Nucleus accumbens (tissue), 56 donors: ENCODE measurements around the gene HS3ST5.

Experiments used
- DNase-seq, 56 donors: peaks; one replicate each; lab custom pipeline; 2025; lab: John Stamatoyannopoulos, UW

HS3ST5 gene

DNA sequence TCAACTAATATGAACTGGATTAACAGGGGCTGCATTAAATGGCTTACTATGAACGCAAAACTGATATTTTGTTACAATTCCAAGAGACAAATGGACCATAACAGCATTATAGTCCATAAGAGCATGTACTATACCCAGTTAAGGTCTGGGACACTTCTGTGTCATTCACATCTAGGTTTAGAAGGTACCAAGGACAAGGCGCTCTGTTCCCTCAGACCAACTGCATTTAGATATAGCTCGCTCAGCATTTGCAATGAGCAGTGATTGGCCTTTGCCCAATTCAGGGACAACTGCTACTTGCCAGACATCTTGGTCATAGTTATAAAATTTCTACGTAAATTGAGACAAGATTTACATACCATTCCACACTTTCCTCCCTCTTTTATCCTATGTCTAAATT is 132.4 kb downstream of the HS3ST5 start:
- DNase-seq, result no peak

DNA sequence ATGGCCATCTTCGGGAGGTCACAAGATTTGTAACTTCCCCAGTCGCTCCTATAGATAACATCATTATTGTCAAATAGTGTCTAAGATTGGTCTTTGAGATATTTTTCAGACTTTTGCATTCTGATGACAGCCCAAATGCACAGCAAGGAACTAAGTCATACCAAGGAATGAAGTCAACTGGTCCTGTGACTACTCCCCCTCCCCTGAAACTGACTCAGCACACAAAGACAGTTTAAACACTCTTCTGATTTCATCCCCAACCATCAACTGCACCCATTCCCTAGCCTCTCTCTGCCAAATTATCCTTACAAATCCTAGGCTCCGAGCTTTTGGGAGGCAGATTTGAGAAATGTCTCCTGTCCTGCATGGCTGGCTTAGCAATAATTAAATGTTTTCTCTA is 139.4 kb downstream of the HS3ST5 start:
- peak in 1 of 56 donors; percentile 6 for DNase-seq

DNA sequence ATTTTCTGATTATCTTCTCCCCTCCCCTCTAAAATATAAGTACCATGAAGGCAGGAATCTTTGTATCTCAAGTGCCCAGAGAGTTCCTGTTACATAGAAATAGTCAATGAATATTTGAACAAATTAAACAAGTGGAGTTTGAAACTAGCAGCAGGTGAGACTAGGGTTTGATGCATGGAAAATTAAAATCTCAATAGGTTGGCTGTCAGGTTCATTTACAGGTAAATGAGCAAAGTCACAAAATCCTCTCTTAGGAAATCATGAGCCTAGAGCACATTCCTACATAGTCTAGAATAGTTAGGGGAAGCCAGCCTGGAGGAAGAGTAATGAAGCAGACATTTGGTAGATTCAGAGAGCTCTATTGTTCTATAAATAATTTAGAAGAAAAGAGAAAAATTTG is 140.4 kb downstream of the HS3ST5 start:
- no peak for DNase-seq

DNA sequence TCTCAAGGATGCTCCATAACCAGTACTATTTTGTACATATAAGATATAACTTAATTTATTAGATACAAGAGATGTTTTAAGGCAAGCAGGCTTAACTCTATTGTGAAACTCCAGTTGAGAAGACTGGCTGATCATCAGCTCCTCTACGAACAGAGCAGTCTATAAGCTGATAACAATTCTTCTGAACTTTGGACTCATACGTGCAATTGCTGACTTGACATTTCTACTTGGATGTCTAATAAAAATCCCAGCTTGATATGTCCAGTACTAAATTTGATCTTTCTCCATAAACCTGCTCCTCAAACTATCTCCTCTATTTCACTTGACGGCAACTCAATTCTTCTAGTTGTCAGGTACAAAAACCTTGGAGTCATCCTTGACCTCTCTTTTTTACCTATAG is 141.9 kb downstream of the HS3ST5 start:
- no peak for DNase-seq

DNA sequence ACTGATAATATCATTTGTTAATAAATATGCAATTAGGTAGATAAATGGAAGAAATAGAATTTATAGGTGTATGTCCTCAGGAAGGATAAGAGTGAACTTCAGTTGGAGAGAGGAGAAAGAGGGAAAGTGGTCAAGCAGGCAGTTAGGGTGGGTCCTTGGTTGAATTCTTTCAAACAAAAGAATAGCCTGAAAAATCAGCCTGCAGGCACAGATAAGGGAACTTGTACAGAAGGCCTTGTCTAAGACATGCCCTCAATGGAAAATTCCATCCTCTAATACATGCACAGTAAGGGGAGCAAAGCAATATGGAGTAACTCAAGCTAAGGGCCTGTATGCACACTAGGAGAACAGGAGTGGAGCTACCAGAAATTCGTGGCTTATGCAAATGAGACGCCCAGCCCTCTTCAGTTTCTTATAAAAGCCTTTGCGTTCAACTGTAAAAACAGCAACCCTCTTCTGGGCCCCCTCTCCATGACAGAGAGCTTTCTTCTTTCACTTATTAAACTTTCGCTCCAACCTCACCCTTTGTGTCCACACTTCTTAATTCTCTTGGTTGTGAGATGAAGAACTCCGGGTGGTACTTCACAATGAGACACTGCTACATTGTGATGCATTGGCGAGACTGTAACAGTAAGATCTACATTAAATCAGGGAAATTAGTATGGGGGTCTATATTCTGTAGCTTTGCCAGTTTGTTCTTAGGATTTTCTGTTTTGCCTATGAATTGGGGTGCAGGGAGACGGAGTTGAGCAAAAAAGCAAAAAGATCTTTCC is 147.0 kb downstream of the HS3ST5 start:
- DNase-seq, result no peak

DNA sequence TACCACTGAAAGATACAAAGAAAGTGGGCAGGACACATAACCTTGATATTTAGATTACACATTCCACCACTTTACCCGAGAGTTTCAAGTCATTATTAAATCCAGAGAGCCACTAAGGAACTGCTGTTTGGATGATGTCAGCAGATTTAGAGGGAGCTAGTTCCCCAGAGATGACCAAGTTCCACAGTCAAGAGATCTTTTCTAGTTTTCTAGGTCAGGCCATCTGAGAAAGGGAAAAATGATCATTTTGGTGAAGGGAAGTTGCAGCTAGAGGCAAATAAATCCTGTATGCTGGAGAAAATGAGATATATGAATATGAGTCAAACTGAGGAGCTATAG is 147.8 kb downstream of the HS3ST5 start:
- DNase-seq, result no peak

DNA sequence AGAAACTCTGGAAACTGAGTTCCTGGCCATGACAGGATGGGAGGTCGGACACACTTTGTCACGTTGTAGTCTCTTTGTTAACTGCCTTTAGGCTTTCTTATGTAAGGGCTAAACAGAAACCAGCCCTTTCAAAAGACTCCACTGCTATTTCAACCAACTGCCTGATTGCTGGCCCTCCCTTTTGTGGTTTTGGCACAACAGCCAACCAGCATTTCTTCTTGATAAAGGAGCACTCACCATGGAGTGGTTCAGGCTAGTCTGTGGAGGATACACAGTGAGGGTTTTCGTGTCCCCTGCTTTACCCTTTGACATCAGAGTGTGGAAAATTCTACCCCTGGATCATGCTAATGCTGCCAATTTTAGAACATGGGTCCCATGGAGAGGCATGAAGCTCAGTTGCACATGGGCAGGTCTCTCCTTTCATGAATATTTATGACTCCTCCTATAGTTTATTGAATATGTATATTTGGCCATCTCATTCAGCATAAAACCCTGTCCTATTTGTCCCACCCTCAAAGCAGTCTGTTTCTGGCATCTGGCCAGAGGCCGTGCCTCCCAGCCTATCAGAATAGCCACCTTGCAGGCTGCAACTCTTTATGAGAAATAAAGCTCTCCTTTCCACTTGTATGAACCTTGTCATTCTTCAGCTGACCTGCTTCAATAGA is 148.3 kb downstream of the HS3ST5 start:
- DNase-seq, result peak in 1 of 56 donors; percentile 0

DNA sequence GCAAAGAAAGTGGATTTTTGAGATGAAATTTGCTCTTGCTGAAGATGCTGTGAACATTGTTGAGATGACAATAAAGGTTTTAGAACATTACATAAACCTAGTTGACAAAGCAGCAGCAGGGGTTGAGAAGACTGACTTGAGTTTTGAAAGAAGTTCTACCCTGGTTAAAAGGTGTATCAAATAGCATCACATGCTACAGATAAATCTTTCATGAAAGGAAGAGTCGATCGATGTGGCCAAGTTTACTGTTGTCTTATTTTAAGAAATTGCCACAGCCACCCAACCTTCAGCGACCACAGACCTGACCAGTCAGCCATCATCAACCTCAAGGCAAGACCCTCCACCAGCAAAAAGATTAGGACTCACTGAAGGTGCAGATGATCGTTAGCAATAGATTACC is 155.3 kb downstream of the HS3ST5 start:
- DNase-seq, result no peak

DNA sequence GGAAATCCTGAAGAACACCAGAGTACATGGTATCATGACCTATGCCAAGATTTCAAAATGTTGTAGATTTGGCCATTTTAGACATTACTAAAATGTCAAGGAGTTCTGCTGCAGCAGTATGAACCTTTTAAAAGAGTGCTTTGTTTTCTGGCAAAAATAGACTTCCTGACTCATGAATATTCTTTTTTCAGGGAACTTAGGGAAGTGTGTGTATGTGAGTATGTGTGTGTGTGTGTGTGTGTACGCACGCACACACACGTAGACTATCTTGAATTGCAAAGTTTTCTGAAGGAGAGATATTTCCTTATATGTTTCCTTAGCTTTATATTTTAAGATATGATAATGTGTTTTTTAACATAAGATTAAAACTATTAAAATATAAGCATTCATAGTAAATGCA is 161.2 kb downstream of the HS3ST5 start:
- no peak for DNase-seq

DNA sequence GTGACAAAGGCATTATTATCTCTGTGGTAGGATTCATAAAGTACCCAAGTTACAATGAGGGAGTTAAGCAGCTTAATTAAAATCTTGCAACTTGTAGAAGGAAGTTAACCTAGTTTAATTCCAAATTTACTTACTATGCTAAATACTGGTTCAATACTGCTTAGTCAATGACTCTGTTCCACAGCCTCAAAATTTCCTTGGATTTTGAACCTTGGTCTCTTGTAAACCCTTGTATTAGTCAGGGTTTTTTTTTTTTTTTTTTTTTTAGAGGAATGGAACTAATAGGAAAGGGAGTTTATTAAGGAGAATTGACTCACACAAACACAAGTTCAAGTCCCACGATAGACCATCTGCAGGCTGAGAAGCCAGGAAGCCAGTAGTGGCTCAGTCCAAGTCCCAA is 163.4 kb downstream of the HS3ST5 start:
- no peak for DNase-seq

DNA sequence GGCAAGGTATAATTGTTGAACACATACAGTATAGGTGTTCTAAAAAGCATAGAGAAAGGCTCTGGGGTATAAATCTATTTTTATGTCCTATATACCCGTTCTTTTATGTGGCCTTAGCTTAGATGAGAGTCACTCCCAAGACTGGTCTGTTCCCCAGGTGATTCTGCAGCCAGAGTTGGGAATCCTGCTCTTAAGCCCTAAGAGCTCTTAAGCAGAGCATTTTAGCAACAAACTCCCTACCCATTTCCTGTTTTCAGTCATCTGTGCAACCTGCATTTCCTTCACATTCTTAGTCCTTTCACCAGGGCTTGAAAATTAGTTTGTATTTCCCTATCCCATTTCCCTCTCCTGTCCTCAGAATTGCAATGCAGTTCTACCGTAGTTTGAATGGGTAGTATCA is 166.1 kb downstream of the HS3ST5 start:
- no peak for DNase-seq

DNA sequence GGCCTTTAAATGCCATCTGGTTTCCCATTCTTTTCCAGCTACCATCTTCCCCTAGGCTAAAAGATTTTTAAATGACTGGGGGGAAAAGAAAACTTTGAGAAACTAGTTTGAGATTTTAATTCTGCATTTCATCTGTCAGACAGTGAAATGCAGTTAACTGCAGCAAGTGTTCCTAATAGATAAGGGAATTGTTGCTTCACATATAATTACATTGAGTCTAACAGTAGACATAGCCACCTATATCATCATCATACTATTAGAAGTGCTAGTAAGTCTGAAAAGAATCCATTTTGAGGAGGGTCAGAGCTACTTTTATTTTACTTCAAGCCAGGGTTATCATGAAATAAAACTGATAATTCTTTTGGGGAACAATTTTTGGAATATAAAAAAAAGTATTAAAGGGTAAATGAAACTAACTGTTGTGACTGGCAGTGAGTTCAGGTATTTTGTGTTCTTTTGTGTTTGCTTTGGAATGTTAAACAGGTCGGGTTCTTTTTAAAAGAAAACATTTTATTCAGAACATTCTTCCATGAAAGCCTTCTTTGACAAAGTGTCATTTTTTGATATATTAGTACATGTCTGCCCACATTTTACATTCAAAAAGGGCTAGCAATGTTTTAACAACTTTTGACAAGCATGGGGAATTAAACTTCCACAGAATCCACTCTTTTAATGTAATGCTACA is 170.1 kb downstream of the HS3ST5 start:
- no peak for DNase-seq

DNA sequence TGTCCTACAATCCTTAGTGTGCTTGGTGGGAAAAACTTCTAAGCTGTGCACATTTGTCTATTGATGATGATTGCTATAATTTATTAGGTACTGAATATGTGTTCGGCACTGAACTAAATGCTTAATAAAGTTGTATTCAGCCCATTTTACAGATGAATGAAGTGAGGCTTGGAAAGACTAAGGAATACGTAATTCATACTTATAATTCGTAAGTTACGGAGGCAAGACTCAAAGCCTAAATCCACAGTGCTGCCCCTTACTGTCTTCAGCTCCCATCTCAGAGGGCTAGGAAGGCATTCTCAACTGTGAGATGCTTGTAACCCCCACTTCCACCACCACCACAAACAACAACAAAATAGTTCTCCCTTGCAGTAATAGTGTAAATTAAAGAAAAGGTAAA is 171.3 kb downstream of the HS3ST5 start:
- no peak for DNase-seq

DNA sequence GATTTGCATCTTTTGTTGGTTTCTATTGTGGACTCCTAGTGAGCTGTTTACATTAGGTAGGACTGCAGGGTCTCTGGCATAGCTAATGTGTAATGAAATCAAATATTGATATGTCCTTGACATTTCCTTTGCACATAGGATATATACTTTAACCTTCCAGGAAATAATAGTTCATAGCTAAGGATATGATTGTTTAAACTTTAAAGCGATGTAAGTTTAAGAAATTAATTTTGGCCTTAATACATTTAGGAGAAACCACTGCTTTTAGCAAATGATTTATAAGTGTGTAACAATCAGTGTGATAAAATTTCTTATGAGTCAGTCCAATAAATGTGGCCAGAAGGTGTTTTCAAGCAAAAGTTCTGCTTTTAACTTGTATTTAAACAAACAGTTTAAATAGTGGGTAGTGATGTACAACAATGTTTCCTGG is 171.8 kb downstream of the HS3ST5 start:
- no peak for DNase-seq

DNA sequence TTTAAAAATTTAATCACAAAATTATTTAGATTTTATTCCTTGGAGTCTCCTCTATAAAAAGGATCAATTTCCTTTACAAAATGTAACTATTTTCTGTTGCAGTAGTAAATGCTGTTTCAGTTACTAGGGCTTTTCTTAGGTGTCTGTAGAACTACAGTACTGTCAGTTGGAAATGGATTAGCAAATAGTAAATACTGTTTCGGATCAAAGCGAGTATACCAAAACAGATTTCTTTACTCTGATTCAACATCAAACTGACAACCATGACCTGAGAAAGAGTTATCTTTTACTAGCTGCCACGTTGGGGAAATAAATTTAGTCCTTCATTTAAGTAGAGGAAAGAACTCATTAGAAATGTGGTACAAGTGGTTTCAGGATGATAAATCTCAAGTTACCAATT is 172.5 kb downstream of the HS3ST5 start:
- no peak for DNase-seq

DNA sequence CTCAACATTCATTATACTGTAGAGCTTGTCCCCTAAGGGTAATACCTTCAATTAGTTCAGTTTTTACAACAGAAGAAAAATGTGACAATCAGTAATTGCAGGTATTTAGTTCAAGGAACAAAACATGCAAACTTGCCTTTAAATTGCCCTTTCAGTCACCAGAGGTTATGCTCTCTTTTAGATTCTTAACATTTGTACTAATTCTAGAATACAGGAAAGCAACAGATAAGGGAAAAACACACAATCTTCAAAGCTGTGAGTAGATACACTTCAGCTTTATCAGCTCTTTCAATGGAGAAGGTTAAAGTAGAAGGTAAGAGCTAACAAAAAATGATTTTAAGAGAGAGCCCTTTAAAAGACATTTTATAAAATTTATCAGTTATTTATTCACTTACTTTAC is 173.1 kb downstream of the HS3ST5 start:
- no peak for DNase-seq

DNA sequence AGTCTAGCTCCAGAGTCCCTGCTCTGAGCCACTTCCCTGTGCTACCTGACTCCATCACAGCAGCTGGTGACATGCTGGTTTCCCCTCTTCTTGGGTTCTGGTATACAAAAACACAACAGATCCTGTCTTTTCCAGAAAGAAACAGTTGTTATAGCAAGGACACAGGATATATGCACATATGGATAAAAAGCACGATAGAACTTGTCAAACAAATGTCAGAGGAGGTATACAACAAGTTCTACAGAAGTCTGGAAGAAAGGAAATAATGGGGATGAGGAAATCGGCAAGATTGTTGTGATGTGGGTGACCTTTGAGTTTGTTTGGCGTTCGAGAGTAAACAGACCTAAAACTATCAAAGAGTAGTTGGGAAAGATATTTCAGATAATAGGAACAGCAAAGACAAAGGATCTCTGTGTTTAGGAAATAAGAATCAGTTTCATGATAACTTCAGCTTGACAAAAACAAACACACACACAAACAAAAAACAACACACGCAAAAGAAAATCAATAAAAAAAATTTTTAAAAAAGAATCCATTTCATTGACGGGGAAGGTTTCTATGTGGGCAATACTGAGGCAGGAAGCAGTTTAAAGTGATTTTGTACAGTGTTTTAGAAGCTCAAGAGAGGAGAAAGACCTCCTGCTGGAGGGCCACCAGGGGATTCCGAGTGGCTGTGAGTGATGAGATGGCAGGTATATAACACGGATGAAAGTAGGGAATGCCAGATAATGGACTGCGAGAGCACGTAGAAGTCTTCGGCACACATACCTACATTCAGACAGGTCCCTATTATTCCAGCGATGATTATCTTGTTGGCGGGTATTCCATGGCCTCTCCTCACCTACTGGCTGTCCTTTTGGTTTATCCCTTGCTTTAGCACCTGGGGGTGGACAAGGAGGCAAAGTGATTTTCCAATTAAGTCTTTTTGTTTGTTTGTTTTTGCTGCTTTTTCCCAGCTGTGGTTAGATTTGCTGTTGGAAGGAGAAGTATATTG is 174.9 kb downstream of the HS3ST5 start:
- peak in 1 of 56 donors; percentile 4 for DNase-seq

DNA sequence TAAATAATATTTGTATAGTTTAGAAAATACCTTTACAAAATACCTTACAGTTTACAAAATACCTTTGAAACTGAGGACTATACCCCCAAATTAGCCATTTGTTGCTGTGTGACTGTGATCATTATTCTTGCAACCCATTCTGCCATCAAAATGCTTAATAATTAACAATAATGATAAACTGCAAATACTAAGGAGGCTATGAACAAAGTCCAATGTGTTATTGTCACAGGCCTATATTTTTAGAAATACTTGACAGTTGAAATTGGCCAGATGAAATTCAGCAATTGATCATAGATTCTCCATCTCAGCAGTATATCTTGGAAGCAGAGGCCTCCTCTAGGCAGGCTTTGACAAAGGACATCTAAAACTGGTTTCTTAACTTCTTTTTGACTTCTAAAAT is 178.6 kb downstream of the HS3ST5 start:
- no peak for DNase-seq

DNA sequence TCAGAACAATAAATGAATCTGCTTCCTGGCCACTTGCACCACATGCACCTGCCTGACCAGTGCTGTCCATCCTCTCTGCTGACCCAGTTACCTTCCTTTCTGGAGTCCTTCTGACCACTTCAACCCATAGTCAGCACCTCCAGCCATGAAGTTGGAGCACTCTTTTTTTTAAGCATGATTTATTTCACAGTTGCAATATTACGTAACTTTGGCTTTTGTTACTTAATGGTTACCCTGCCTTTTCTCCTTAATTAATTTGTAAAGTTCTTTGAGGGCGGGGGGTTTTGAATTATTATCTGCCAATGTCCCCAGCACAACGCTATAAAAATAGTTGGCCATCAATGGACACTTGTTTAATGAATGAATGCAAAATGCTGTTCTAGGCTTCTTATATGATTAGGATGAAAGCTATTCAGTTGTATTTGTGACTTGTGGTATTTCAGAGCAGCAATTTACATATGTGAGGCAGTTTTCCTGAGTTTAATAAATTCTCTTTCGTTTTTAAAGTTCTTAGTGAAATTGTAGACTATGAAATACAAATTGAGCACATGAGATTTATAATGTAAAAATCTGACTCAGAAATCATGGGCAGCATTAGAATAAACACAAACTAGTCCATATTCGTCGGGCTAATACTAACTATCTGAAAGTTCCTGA is 180.0 kb downstream of the HS3ST5 start:
- DNase-seq, result no peak

DNA sequence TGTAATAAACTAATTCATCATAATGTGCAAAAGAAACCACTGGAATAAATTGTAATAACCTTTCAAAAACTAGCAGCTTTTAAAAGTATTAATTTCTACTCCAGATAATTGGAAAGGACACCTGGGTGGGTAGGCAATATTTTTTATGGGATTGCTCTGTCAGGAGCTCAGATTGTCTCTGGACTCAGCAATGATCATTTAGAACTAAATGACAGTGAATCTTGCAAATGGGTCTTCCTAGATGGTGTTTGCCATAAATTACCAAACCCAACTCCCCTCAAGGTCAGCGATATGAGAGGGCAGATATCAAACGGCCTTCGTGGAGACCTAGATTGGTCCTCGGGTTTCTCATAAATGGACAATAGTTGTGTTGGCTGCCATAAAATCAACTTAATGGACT is 181.9 kb downstream of the HS3ST5 start:
- DNase-seq, result no peak
